Non-pigmented ciliary epithelial cell (primary cell): ENCODE results near the gene GLMP.
"Not testable (repeated sequence)": the region's sequence is repeated elsewhere in the genome, so short reads cannot be mapped to it uniquely, and the experiment has no call there.

Source experiments
- DNase-seq: peaks from one replicate; pipeline ENCODE4 v3.0.0-alpha.2; 2010; ENCODE audit warnings: low read depth

Gene GLMP

DNA sequence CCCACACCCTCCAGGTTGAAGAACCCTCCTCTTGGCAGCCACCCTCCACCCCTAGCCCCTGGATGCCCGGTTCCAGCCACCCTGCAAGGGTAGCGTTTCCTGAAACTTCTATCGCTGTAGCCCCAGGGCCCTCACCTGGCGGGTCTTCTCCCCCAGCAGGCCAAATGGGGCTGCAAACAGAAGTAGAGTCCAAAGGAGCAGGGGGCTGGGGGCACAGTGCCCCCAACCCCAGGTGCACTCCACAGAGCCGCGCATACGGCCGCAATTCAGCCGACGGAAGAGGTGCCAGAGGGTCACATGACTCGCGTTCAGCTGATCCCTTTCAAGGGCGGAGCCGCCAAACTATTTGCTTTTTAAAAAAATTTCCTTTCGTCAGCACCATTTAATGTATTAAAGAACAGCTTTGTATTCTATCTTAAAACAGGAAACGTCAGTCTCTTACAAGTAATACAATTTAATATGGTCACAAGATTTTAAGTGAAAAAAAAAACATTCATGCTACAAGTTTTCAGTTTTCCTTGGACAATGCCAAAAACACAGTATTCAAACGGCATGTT lies at the start of gene GLMP:
GLMP (minus strand) TSS at position 289 of the 557 bp plus-strand sequence; CDS start at position 255, 34 bp downstream.
- DNase-seq: no peak

- DNase-seq: no peak
Observed at GRCh38 chr1:156344409-156344808, 48.9 kb upstream of the GLMP start.

DNA sequence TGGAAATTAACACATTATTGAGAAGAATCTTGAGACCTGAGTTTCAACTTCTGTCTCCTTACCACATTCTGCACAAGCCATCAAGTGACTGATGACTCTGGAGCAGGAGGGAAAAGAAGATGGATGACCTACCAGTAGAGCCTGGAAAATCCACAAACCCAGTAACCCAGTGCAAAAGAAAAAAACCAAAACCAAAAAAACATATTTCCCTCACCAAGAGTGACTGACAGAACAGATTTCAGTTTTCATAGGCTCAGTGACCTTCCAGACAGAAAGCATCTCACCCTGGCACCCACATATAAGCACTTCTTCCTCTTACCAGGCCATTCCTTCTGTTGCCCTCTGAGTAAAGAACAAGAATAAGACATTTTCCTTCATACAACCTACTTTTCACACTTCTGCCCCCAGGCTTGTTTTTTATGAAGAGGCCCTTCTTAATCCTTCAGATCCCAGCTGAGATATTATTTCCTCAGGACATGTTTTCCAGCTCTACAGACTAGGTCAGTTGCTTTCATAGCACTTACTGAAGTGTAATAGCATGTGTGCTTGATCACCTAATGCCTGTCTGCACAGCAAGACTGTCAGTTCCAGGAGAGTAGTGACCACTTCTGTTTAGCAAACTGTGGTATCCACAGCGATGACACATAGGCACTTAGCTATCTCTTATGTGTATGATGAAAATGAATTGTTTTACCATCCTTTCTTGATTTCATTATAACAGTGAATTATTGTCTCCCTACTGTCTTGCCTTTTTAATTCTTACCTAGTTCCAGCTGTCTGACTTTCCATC lies 46.9 kb upstream of the GLMP start:
- no peak for DNase-seq

GRCh38 chr1:156338180-156338976 lies 42.9 kb upstream of the GLMP start, which contains the start of the genes CCT3 and TSACC:
CCT3 (minus strand) TSS chr1:156338292; CDS start chr1:156338184, 108 bp downstream.
TSACC (plus strand) TSS chr1:156338526; CDS start chr1:156339758, 1,232 bp downstream.
- DNase-seq: peak; percentile 100

- DNase-seq: no peak
Observed at GRCh38 chr1:156337888-156338179, 42.4 kb upstream of the GLMP start.

DNA sequence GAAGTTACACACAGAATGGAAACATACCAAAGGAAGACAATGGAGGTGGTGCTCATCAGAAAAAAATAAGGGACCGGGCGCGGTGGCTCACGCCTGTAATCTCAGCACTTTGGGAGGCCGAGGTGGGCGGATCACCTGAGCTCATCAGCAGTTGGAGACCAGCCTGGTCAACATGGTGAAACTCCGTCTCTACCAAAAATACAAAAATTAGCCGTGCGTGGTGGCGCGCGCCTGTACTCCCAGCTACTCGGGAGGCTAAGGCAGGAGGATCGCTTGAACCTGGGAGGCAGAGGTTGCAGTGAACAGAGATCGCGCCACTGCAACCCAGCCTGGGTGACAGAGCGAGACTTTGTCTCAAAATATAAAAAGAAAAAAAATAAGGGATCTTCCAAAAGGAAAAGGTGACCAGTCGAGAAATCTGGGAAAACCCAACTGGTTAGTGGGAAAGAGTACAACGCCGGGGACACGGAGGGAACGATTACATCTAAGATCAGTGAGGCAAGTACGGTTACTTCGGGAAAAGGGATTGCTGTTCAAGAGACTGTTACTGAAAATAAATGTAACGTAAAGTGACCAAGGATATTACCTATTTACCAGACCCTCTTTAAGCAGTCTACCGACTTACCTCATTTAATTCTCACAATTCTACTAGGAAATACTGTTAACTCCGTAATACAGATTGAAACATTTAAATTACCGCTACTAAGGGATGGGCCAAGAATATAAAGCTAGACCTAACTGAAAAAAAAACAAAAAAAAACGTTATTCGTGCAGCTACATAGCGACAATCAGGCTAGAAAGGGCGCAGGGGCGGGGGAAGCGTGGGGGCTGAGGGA lies 41.8 kb upstream of the GLMP start:
- DNase-seq: no peak

GRCh38 chr1:156336242-156336641 lies 40.8 kb upstream of the GLMP start:
- DNase-seq: no peak

DNA sequence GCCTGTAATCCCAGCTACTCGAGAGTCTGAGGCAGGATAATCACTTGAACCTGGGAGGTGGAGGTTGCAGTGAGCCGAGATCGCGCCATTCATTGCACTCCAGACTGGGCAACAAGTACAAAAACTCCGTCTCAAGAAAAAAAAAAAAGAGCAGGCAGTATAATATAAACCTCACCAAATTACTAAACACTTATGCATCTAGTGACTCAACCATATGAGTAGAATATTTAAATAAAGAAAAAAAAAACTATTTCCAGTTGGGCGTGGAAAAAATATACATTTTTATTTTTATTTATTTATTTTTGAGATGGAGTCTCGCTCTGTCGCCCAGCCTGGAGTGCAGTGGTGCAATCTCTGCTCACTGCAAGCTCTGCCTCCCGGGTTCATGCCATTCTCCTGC lies 27.7 kb upstream of the GLMP start:
- not testable (repeated sequence) for DNase-seq

GRCh38 chr1:156320560-156320959 lies 25.1 kb upstream of the GLMP start:
- DNase-seq: no peak

GRCh38 chr1:156319664-156320063 lies 24.2 kb upstream of the GLMP start:
- DNase-seq: no peak

DNA sequence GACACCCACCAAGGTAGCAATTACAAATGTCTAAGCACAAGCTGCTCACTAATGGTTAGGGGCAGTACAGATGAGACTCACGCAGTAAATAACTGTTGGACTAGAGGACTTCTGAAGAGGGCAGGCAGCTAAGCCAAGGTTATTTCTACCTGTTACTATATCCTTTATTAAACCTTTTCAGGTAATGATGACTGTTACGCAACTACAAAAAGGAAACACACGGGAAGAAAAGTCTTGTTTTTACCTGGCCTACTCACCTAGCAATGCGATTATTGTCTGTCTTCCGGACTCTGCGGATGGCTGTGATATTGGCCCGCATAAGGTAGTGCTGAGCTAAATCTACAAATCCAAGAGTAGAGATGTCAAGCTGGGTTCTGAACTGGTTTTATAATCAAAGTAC lies 21.4 kb upstream of the GLMP start:
- no peak for DNase-seq

DNA sequence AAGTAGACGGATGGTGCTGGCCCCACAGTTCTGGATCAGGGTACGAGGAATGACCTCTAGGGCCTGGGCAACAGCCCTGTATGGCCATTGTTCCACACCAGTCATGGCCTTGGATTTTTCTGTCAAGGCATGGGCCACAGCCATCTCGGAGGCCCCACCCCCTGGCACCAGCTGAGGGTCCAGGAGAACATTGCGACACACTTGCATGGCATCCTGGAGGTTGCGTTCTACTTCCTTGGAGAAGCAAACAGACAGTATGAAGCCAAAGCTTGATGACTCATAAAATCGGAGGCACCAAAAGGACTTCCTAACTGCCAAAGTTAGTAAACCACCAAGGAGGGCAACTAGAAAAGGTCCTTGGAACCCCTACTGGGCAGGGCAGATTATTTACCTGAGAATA lies 15.5 kb upstream of the GLMP start:
- DNase-seq: no peak

DNA sequence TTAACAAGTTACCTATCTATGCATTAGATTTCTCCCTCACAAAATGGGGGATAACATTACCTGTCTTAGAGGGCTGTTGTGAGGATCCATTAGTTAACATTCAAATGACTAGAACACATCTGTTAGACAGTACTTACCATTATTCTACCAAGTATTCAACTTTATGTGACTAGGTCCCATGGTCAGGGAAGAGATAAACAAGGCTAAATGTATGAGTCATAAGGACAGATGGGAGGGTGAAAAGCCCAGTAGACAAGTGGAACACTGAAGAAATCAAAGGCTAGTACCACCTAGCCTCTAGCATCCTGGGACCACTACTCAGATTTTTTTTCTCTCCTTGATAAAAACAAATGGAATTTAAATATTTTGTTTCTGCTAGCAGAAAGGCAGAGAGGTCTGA lies 12.6 kb upstream of the GLMP start:
- no peak for DNase-seq

- no peak for DNase-seq
Observed at GRCh38 chr1:156305215-156305614, 9.7 kb upstream of the GLMP start.

GRCh38 chr1:156303241-156303640 lies 7.8 kb upstream of the GLMP start:
- no peak for DNase-seq

GRCh38 chr1:156298852-156299357 lies 3.4 kb upstream of the GLMP start, which contains the start of gene VHLL:
VHLL (minus strand) TSS chr1:156299307; CDS start chr1:156299189, 118 bp downstream.
- DNase-seq: no peak

DNA sequence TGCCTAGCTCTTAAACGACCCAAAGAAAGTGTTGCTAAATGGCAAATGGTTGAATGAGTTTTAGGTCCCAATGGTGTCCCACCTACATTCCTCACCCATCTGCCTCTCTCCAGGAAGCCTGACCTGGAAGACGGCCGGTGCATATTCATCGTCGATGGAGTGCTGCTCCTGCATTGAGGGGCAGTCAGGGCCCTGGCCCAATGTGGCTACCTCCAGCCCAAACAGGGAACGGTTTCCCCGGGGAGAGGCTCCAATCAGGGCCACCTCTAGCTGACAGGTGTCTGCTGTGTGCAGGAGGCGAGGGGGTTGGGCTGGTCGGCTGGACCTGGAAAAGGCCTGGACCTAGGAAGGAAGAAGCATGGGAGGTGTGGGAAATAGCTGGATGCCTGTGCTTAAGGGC lies 1.6 kb downstream of the GLMP start:
- no peak for DNase-seq

DNA sequence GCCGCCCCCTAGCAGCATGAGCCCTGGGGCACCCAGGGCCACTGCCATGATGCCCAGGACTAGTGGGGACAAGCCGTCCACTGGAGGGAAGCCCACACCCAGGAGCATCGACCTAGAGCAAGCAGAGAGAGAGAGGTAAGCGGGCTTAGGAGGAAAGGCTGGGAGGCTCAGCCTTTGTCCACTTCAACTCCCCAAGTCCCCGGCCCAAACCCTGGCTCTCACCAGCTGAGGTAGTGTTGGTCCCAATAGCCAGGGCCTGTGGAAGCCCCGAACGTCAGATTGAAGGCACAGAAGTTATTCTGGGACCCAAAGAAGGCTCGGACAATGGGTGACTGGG lies 2.4 kb downstream of the GLMP start:
- DNase-seq: no peak

GRCh38 chr1:156291226-156292061 lies 4.0 kb downstream of the GLMP start:
- DNase-seq: no peak

DNA sequence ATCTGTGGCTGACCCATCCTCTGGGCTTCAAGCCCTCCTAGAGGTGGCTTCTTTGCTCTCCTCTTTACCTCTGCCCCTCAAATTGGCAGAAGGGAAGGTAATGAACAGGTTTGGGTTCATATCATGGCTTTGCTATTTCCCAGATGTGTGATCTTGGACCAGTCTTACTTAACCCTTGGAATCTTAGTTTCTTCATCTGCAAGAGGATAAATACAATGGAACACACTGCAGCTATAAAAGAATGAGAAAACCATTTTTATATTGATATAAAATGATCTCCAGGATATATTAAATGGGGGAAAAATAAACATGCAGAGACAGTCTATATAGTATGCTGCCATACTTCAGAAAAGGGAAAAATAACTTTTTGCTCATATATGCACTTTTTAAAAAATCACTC lies 5.6 kb downstream of the GLMP start:
- DNase-seq: no peak

GRCh38 chr1:156286061-156286460 lies 9.4 kb downstream of the GLMP start:
- DNase-seq: no peak
